ENCODE results near the gene DEFB123.

The DEFB123 gene

GRCh38 chr20:31474097-31474436 lies 33.6 kb downstream of the DEFB123 start:
- FAIRE-seq = no peak

- no peak for FAIRE-seq
These were observed 34.5 kb downstream of the DEFB123 start, which contains the start of the genes DEFB124 and REM1 for GRCh38 chr20:31474758-31475427. Gene DEFB124, minus strand, starts transcription at chr20:31475127. Its CDS starts 2,114 bp downstream, at chr20:31473013. Gene REM1, plus strand, starts transcription at chr20:31475288. Its CDS starts 1,158 bp downstream, at chr20:31476446.

- FAIRE-seq = no peak
These were observed 35.3 kb downstream of the DEFB123 start for GRCh38 chr20:31475472-31476293.

- no peak for FAIRE-seq
These were observed 35.8 kb downstream of the DEFB123 start for GRCh38 chr20:31476294-31476585.

GRCh38 chr20:31476643-31477215 lies 36.3 kb downstream of the DEFB123 start:
- no peak for FAIRE-seq

GRCh38 chr20:31484001-31484400 lies 43.6 kb downstream of the DEFB123 start:
- FAIRE-seq = no peak

GRCh38 chr20:31485450-31486339 lies 45.3 kb downstream of the DEFB123 start:
- no peak for FAIRE-seq

GRCh38 chr20:31488115-31488514 lies 47.7 kb downstream of the DEFB123 start:
- FAIRE-seq = no peak

- FAIRE-seq = no peak
These were observed 48.7 kb downstream of the DEFB123 start for GRCh38 chr20:31489152-31489551.

GRCh38 chr20:31490752-31491151 lies 50.3 kb downstream of the DEFB123 start:
- no peak for FAIRE-seq

- no peak for FAIRE-seq
These were observed 53.7 kb downstream of the DEFB123 start for GRCh38 chr20:31494131-31494530.

- no peak for FAIRE-seq
These were observed 56.4 kb downstream of the DEFB123 start for GRCh38 chr20:31496761-31497295.

- no peak for FAIRE-seq
These were observed 57.6 kb downstream of the DEFB123 start for GRCh38 chr20:31497838-31498540.
